Measurements from ENCODE around the gene RNF149. TPM values are rescaled to one million over a fixed set of nuclear protein-coding genes. Genes with fewer than 3 reads are reported as not detected.

Gene RNF149
- total RNA-seq, 4 donors from 2014 or later, result 22.7 to 100 (median 54.6) TPM

DNA sequence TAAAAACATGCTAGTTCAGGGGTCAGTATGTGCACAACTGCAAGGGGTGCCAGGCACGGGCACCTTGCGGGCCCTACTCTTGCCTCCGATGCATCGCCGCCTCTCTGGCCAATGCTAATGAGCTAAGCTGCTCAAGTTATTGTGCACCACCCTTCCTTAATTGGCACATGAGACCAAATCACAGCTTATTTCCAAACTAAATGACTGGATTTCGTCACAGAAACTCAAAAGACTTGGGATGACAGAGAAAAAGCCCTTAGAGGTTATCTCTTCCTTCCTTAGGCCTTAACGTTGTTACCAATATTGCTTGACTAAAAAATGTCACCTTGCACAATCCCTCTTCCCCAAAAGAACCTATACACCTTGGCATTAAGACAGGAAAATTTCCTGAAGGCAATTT, 7.7 kb downstream of the RNF149 start:
- H3K27ac ChIP-seq, result no peak overlapping the region
- peaks cover 3 to 73% (median 18%) of the 10 kb centered on the region in 4 donors for H3K4me1 ChIP-seq
- H3K36me3 ChIP-seq, result no peaks in the 10 kb centered on the region
- no peak for TF ChIP-seq CTCF (IDR thresholded peaks at IDR 0.05)
- no peak for TF ChIP-seq POLR2A (IDR thresholded peaks at IDR 0.05)
- TF ChIP-seq EP300 (IDR thresholded peaks at IDR 0.05; ENCODE audit: low read depth), result no peak
- TF ChIP-seq POLR2AphosphoS5 (IDR thresholded peaks at IDR 0.05), result no peak
- DNase-seq, result no peak
- intact Hi-C loops (cut with DNase I; ENCODE audit: low total_unique reads) (no loop called here), in situ Hi-C loops (cut with MboI; ENCODE audit: low pct_ligation_motif_present in 1 of 4, low pct_unique_long_range_greater_than_20kb in 1 of 4, low sequenced_read_pairs in 3 of 4) (no loop called here)
- no peak overlapping the region for H3K4me3 ChIP-seq
- 43 to 72% methylated on average over 1 to 7 of the region's 7 CpGs for WGBS, 2 donors (ENCODE audit: low coverage in 1 of 2)
- H3K9me3 ChIP-seq, result no peaks in the 10 kb centered on the region
- no peaks in the 10 kb centered on the region for H3K27me3 ChIP-seq

DNA sequence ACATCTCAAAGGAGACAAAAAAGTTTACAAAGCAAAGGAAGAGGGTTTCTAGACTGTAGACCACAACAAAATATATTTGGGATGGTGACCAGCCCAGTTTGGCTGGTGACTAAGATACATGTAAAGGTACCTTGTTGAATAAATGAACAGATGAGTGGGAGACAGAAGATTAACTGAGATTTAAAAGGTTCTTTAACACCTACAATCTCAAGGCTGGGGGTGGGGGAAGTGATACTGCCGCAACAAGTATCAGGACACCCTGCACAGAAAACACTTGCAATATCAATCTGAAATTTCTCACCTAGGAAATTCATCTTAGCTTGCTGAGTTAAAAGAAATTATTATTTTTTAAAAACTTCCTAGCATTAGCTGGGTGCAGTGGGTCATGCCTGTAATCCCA, 8.3 kb downstream of the RNF149 start:
- no peak overlapping the region for H3K4me3 ChIP-seq
- in situ Hi-C loops (cut with MboI; ENCODE audit: low pct_ligation_motif_present in 1 of 4, low pct_unique_long_range_greater_than_20kb in 1 of 4, low sequenced_read_pairs in 3 of 4), result no loop called here
- WGBS, 2 donors (ENCODE audit: low coverage in 1 of 2), result 91% methylated on average over 1 of the region's 1 CpG; no CpG with 5 or more reads in 1 of the 2 donors
- H3K27me3 ChIP-seq, result no peaks in the 10 kb centered on the region
- no peaks in the 10 kb centered on the region for H3K9me3 ChIP-seq
- TF ChIP-seq POLR2AphosphoS5 (IDR thresholded peaks at IDR 0.05) (no peak), EP300 (IDR thresholded peaks at IDR 0.05; ENCODE audit: low read depth) (no peak), POLR2A (IDR thresholded peaks at IDR 0.05) (no peak), CTCF (IDR thresholded peaks at IDR 0.05) (no peak)
- no peak for DNase-seq
- H3K36me3 ChIP-seq, result no peaks in the 10 kb centered on the region
- H3K27ac ChIP-seq, result no peak overlapping the region
- intact Hi-C loops (cut with DNase I; ENCODE audit: low total_unique reads), result no loop called here
- H3K4me1 ChIP-seq, result peaks cover 3 to 67% (median 16%) of the 10 kb centered on the region in 4 donors

DNA sequence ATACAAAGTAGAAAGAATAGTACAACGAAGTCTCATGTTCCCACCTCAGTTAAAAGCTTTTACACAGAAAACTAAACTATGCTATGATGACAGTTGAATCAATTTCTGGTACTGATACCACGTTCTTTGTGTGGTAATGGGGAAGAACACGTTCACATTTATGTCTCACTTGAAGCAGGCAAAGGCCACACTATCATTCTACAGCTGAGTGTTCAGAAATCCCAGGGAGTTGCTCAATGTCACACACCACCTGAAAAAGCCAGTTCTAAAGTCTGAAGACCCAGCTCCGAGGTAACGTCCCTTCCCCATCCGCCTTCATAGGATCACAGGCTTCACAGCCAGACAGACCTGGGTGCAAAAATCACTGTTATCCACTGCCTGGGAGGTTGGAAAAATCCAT, 8.9 kb downstream of the RNF149 start:
- Histone ChIP-seq H3K27me3 (no peaks in the 10 kb centered on the region), H3K36me3 (peaks cover 0 to 2% (median 0%) of the 10 kb centered on the region in 4 donors), H3K4me1 (peaks cover 3 to 61% (median 13%) of the 10 kb centered on the region in 4 donors), H3K27ac (no peak overlapping the region), H3K4me3 (no peak overlapping the region), H3K9me3 (no peaks in the 10 kb centered on the region)
- intact Hi-C loops (cut with DNase I; ENCODE audit: low total_unique reads), result no loop called here
- no peak for DNase-seq
- TF ChIP-seq POLR2AphosphoS5 (IDR thresholded peaks at IDR 0.05) (no peak), CTCF (IDR thresholded peaks at IDR 0.05) (no peak), EP300 (IDR thresholded peaks at IDR 0.05; ENCODE audit: low read depth) (no peak), POLR2A (IDR thresholded peaks at IDR 0.05) (no peak)
- in situ Hi-C loops (cut with MboI; ENCODE audit: low pct_ligation_motif_present in 1 of 4, low pct_unique_long_range_greater_than_20kb in 1 of 4, low sequenced_read_pairs in 3 of 4), result no loop called here
- WGBS, 2 donors (ENCODE audit: low coverage in 1 of 2), result 72% methylated on average over 3 to 6 of the region's 6 CpGs

DNA sequence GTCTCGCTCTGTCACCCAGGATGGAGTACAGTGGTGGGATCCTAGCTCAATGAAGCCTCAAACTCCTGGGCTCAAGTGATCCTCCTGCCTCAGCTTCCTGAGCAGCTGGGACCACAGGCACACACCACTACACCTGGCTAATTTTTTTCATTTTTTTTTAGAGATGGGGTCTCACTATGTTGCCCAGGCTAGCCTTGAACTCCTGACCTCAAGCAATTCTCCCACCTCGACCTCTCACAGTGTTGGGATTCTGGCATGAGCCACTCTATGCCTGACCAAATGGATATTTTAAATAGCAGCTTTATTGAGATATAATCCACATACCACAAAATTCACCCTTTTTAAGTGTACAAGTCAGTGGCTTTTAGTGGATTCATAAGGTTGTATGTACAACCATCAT, 11.1 kb downstream of the RNF149 start:
- intact Hi-C loops (cut with DNase I; ENCODE audit: low total_unique reads), result no loop called here
- TF ChIP-seq CTCF (IDR thresholded peaks at IDR 0.05) (no peak), POLR2AphosphoS5 (IDR thresholded peaks at IDR 0.05) (no peak), POLR2A (IDR thresholded peaks at IDR 0.05) (no peak), EP300 (IDR thresholded peaks at IDR 0.05; ENCODE audit: low read depth) (no peak)
- 84 to 93% methylated on average over 2 of the region's 2 CpGs for WGBS, 2 donors (ENCODE audit: low coverage in 1 of 2)
- in situ Hi-C loops (cut with MboI; ENCODE audit: low pct_ligation_motif_present in 1 of 4, low pct_unique_long_range_greater_than_20kb in 1 of 4, low sequenced_read_pairs in 3 of 4), result no loop called here
- Histone ChIP-seq H3K36me3 (peaks cover 0 to 19% (median 5%) of the 10 kb centered on the region in 4 donors), H3K27ac (no peak overlapping the region), H3K4me1 (peaks cover 0 to 48% (median 6%) of the 10 kb centered on the region in 4 donors), H3K27me3 (no peaks in the 10 kb centered on the region), H3K9me3 (no peaks in the 10 kb centered on the region), H3K4me3 (no peak overlapping the region)
- no peak for DNase-seq
